A549 (cell line): ENCODE measurements around the gene BCL2L13.

Experiments
- EP300 ChIP-seq, 2 experiments: fragments of >200 bp; sonication (Bioruptor Twin); formaldehyde crosslinking; IDR thresholded peaks; 2 replicates in 1 of 2; 3 replicates in 1 of 2; pipeline ENCODE4 v1.6.1; 2016 to 2017
- HOXA7 ChIP-seq: fragments of 250-450 bp; sonication (Bioruptor Pico); IDR thresholded peaks from 2 replicates; pipeline ENCODE4 v1.5.0; 2020; ENCODE audit warnings: mild to moderate bottlenecking, moderate library complexity
- HOXB13 ChIP-seq: fragments of 250-450 bp; sonication (Bioruptor Pico); IDR thresholded peaks from 2 replicates; pipeline ENCODE4 v1.5.0; 2020; ENCODE audit warnings: low read depth, mild to moderate bottlenecking, moderate library complexity
- MYC ChIP-seq: IDR thresholded peaks from 2 replicates; pipeline ENCODE4 v1.6.1; 2012; ENCODE audit warnings: mild to moderate bottlenecking, inconsistent platforms, low read length, improper control_type of control experiment, borderline replicate concordance
- NFE2L2 ChIP-seq: fragments of 150-350 bp; conservative IDR thresholded peaks from 2 replicates; pipeline ENCODE4 v1.6.1; 2014; ENCODE audit warnings: low read length
- PBX3 ChIP-seq: IDR thresholded peaks from 2 replicates; pipeline ENCODE4 v1.6.1; 2012
- POLR2A ChIP-seq: IDR thresholded peaks from 2 replicates; pipeline ENCODE4 v1.6.1; 2012; ENCODE audit warnings: mild to moderate bottlenecking, low read length
- RAD21 ChIP-seq, 2 experiments: fragments of >200 bp in 1 of 2; sonication (Bioruptor Twin) in 1 of 2; formaldehyde crosslinking in 1 of 2; IDR thresholded peaks in 1 of 2; conservative IDR thresholded peaks in 1 of 2; 2 replicates in 1 of 2; 3 replicates in 1 of 2; pipeline ENCODE4 v1.6.1; 2012 to 2018; ENCODE audit warnings: inconsistent platforms in 1 of 2
- RCOR1 ChIP-seq: fragments of 150-350 bp; IDR thresholded peaks from 2 replicates; pipeline ENCODE4 v1.6.1; 2014; ENCODE audit warnings: antibody characterized with exemption, low read length, low read depth
- REST ChIP-seq: fragments of 200-600 bp; sonication (generic); IDR thresholded peaks from 2 replicates; pipeline ENCODE4 v1.6.1; 2016; ENCODE audit warnings: antibody characterized with exemption, mild to moderate bottlenecking, moderate library complexity
- RFX5 ChIP-seq: fragments of 450-650 bp; IDR thresholded peaks from 2 replicates; pipeline ENCODE4 v1.7.1; 2014; ENCODE audit warnings: antibody characterized with exemption, mild to moderate bottlenecking, moderate library complexity
- TFCP2L1 ChIP-seq: fragments of 250-450 bp; sonication (Bioruptor Pico); IDR thresholded peaks from 2 replicates; pipeline ENCODE4 v1.5.0; 2021; ENCODE audit warnings: mild to moderate bottlenecking
- TF ChIP-seq, protein P1 (sequence below): fragments of >200 bp; sonication (Bioruptor Twin); formaldehyde crosslinking; IDR thresholded peaks from 3 replicates; pipeline ENCODE4 v1.5.1; 2016
- TF ChIP-seq, protein P2 (sequence below): fragments of 450-650 bp; IDR thresholded peaks from 2 replicates; pipeline ENCODE4 v1.6.1; 2014; ENCODE audit warnings: antibody characterized with exemption

- no peak for TF ChIP-seq EP300 (IDR thresholded peaks at IDR 0.05)
- no peak for TF ChIP-seq REST
- TF ChIP-seq HOXB13 = no peak
- no peak for TF ChIP-seq PBX3
- TF ChIP-seq POLR2A = no peak
- TF ChIP-seq, protein P1, sequence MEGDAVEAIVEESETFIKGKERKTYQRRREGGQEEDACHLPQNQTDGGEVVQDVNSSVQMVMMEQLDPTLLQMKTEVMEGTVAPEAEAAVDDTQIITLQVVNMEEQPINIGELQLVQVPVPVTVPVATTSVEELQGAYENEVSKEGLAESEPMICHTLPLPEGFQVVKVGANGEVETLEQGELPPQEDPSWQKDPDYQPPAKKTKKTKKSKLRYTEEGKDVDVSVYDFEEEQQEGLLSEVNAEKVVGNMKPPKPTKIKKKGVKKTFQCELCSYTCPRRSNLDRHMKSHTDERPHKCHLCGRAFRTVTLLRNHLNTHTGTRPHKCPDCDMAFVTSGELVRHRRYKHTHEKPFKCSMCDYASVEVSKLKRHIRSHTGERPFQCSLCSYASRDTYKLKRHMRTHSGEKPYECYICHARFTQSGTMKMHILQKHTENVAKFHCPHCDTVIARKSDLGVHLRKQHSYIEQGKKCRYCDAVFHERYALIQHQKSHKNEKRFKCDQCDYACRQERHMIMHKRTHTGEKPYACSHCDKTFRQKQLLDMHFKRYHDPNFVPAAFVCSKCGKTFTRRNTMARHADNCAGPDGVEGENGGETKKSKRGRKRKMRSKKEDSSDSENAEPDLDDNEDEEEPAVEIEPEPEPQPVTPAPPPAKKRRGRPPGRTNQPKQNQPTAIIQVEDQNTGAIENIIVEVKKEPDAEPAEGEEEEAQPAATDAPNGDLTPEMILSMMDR = no peak
- no peak for TF ChIP-seq TFCP2L1 (CRISPR knock-in tag)
- TF ChIP-seq RCOR1 = no peak
- no peak for TF ChIP-seq RFX5
- TF ChIP-seq NFE2L2 = no peak
- TF ChIP-seq, protein P2, sequence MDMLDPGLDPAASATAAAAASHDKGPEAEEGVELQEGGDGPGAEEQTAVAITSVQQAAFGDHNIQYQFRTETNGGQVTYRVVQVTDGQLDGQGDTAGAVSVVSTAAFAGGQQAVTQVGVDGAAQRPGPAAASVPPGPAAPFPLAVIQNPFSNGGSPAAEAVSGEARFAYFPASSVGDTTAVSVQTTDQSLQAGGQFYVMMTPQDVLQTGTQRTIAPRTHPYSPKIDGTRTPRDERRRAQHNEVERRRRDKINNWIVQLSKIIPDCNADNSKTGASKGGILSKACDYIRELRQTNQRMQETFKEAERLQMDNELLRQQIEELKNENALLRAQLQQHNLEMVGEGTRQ = no peak
- no peak for TF ChIP-seq HOXA7 (CRISPR knock-in tag)
- no peak for TF ChIP-seq MYC
- TF ChIP-seq RAD21 (conservative IDR thresholded peaks at IDR 0.05 in 1 of 2, IDR thresholded peaks at IDR 0.05 in 1 of 2) = no peak
Observed at GRCh38 chr22:17629641-17630040, 8.9 kb upstream of the BCL2L13 start.
